ENCODE results near the gene EME1. TPM values are rescaled to one million over a fixed set of nuclear protein-coding genes. Genes with fewer than 3 reads are reported as not detected.
"Not testable (repeated sequence)": the region's sequence is repeated elsewhere in the genome, so short reads cannot be mapped to it uniquely, and the experiment has no call there.

EME1 gene, protein sequence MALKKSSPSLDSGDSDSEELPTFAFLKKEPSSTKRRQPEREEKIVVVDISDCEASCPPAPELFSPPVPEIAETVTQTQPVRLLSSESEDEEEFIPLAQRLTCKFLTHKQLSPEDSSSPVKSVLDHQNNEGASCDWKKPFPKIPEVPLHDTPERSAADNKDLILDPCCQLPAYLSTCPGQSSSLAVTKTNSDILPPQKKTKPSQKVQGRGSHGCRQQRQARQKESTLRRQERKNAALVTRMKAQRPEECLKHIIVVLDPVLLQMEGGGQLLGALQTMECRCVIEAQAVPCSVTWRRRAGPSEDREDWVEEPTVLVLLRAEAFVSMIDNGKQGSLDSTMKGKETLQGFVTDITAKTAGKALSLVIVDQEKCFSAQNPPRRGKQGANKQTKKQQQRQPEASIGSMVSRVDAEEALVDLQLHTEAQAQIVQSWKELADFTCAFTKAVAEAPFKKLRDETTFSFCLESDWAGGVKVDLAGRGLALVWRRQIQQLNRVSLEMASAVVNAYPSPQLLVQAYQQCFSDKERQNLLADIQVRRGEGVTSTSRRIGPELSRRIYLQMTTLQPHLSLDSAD
- 10 to 100 TPM; 34.0 to 40.8 TPM for total RNA-seq

DNA sequence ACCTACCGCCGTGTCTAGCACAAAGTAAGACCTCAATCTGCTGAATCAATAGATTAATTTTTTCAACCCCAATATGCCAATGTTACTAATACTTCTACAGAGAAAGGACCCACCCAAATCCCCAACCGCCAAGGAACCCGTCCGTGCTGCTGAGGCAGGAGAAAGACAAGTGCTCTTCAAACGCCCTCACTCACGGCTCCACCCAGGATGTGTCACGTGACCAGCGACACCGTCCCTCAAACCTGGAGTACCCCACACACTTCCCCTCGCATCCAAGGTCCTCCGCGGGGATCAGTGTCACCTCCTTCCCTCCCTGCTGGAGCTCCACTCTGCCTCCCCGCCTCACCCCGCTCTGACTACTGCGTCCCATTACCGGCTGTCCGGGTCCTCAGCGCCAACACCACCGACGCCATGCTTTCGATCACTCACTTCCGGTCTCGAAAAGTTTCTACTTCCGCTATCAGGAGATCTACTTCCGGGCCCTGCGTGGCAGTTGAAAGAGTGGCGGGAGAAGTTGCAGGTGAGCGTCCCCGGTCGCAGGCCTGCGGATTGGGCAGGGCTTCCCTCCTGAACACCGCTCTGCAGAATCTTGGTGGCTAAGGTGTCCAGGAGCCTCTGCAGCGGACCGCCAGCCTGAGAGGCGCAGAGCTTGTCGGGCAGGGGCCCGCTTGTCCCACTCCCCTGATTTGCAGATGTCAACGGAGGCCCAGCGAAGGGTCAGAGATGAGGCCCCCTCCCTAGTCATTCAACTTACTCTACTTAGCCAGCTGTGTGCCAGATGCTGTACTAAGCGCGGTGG, at the start of gene EME1, which contains the start of gene MRPL27:
TSS of gene EME1 (plus strand) at position 472 of the 799 bp plus-strand sequence. CDS start 1,980 bp downstream, outside the sequence.
TSS of gene MRPL27 (minus strand) at position 427 of the 799 bp plus-strand sequence. CDS start at position 413, 14 bp downstream.
- peak; percentile 93 for DNase-seq
- no peaks in the 10 kb centered on the region for H3K9me3 Mint-ChIP-seq (ENCODE audit: low read depth)
- H3K27ac Mint-ChIP-seq, result peak within 1 kb of the TSS; percentile 99
- peaks cover 34% of the 10 kb centered on the region for H3K4me1 Mint-ChIP-seq
- H3K4me3 Mint-ChIP-seq, result peak within 1 kb of the TSS; percentile 94
- peak; percentile 94 for ATAC-seq
- peaks cover 37% of the 10 kb centered on the region for H3K36me3 Mint-ChIP-seq
- H3K27me3 Mint-ChIP-seq, result no peaks in the 10 kb centered on the region
- CTCF ChIA-PET, result interaction anchor here (0.6 to 7.8 kb wide), 8 partner anchors 9 to 173 kb away, joined by 3 to 64 read pairs (median 4); partner anchors contain the start of gene LRRC59

DNA sequence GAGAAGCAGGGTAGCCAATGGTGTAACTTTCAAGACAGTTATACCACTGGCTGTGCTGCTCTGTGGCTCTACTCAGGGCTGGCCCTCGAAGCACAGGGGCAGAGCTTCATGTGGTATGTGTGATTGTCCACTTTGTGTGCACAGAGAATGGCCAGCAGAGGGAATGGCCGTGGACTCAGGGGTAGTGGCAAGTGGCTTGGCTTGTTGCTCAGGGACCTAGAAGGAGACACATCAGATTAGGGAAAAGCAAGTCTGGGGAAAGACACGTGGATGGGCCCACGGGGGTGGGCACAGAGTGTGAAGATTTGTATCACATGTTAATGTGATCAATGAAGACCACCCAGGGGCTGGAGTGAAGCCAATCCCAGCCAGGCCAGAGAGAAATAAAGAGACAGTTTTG, 47.1 kb upstream of the EME1 start:
- Mint-ChIP-seq H3K36me3 (no peaks in the 10 kb centered on the region), H3K4me3 (no peak overlapping the region), H3K4me1 (peaks cover 10% of the 10 kb centered on the region), H3K9me3 (ENCODE audit: low read depth) (no peaks in the 10 kb centered on the region), H3K27me3 (no peaks in the 10 kb centered on the region), H3K27ac (no peak overlapping the region)
- ATAC-seq (no peak), DNase-seq (no peak)
- CTCF ChIA-PET, result interaction anchor here (1.7 kb wide), 1 partner anchor 36 kb away, joined by 5 read pairs; no protein-coding TSS in a partner anchor

DNA sequence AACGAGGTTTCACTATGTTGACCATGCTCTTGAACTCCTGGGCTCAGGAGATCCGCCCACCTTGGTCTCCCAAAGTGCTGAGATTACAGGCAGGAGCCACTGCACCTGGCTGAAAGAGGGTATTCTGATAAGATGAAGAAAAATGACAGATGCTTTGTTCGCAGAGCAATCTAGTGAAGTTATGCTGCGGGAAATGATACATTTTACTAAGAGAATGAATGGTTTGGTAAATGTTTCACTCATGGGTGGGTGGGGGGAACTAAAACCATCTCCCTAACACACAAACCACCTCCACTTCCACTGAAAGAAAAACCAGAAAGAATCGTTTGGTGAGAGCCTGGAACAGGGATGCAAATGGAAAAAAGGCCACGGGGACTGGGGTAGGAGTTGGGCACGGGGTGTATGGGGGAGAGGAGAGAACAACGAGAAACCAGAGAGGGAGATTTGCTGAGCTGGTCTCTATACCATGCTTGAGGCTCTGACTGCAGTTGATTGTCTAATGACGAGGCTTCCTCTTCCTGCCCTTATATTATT, 46.1 kb upstream of the EME1 start:
- Mint-ChIP-seq H3K9me3 (ENCODE audit: low read depth) (no peaks in the 10 kb centered on the region), H3K27me3 (no peaks in the 10 kb centered on the region), H3K4me3 (no peak overlapping the region), H3K36me3 (no peaks in the 10 kb centered on the region), H3K4me1 (peaks cover 18% of the 10 kb centered on the region), H3K27ac (peak overlapping the region; percentile 38)
- CTCF ChIA-PET, result no interaction called here
- DNase-seq, result no peak
- peak; percentile 40 for ATAC-seq

DNA sequence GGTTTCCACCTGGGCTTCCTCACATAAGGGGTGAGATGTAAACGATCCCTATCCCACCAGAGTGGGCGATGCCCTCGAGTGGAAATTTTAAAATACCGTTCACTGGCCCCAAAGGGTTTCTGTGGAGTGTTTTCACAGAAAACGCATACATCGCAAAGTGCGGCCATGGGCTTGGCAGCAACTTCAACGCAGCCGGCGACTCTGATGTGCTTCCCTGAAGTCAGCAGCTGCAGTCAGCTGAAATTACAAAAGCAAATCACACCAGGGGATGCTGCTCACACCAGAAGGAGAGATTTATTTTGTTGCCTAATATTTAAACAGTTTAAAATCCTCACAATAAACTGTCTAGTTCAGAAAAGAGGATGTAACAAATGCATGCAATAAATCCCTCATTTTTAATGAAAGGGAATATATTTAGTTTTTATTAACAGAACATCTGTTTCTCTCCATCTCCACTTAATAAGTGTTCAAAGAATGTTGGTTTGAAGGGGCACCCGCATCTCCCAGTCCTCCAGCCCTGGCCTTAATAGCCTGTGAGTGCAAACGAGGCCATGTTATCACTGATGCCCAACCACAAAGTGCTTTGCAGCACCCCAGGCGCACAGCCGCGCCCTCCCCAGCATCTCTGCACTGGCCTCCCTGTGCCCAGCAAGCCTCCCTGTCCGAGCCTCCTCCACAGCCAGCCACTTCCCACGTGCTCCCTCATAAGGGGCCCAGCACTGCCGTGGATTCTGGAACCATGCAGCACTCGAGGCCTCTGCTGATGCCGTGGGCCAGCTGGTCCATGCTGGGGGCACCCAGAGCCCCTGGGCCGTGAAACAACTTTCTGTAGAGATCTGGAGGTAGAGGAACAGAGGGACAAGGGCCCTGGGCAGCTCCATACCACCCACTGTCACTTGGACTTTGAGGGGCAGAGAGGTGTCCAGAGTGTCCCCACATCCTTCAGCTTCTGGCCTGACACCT, 44.4 kb upstream of the EME1 start:
- DNase-seq, result no peak
- Mint-ChIP-seq H3K36me3 (no peaks in the 10 kb centered on the region), H3K27me3 (no peaks in the 10 kb centered on the region), H3K4me3 (no peak overlapping the region), H3K9me3 (ENCODE audit: low read depth) (no peaks in the 10 kb centered on the region), H3K27ac (no peak overlapping the region), H3K4me1 (peaks cover 30% of the 10 kb centered on the region)
- ATAC-seq, result no peak
- CTCF ChIA-PET, result interaction anchor here (1.5 kb wide), 1 partner anchor 69 kb away, joined by 4 read pairs; the partner anchor contains the start of gene LRRC59

DNA sequence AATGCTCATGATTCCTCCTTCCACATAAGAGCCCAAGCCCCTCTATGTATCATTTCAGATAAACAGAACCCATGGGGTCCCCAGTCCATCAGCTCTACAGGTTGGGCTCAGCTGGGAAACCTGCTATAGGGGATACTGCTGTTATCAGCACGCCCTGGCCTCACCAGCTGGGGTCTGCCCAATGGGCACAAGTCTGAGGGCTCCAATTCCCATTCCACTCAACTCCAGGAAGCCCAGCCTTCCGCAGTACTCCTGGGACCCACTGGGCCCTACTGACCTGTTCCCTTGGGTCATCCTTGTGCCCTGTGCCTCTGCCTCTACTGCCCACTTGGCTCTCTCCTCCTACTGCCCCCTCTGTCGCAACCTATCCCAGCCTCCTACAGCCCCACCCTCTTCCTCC, 43.3 kb upstream of the EME1 start:
- no peak overlapping the region for H3K4me3 Mint-ChIP-seq
- no peaks in the 10 kb centered on the region for H3K27me3 Mint-ChIP-seq
- CTCF ChIA-PET, result interaction anchor here (1.5 to 1.8 kb wide), 2 partner anchors 68 to 129 kb away, joined by 4 to 7 read pairs; partner anchors contain the start of gene LRRC59
- ATAC-seq (no peak), DNase-seq (no peak)
- peaks cover 35% of the 10 kb centered on the region for H3K4me1 Mint-ChIP-seq
- H3K36me3 Mint-ChIP-seq, result no peaks in the 10 kb centered on the region
- no peaks in the 10 kb centered on the region for H3K9me3 Mint-ChIP-seq (ENCODE audit: low read depth)
- H3K27ac Mint-ChIP-seq, result no peak overlapping the region

DNA sequence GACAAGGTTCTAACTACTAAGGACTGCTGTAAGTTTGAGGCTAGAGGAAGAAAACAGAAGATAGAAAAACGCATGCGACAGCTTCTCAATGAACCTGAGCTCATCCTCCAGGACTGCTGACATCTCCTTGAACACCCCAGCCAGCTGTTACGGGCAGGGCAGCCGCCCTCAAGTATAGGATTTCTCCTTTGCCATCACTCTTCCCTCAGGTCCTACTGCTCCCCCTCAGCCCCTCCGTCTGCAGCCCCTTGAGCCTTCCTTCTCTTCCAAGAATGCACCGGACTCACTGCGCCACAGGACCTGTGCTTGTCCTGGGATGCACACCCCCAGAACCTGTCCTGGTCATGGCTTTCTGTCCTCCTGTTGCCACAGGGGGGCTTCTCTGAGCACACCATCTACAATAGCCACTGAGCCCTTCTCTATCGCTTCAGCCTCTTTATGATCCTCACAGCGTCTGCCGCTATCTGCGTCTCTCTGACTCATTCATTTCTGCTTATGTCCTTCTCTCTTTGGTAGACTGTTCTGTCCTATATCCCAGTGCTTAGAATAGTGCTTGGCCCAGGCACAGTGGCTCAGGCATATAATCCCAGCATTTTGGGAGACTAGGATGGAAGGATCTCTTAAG, 42.8 kb upstream of the EME1 start:
- Mint-ChIP-seq H3K4me3 (no peak overlapping the region), H3K4me1 (peaks cover 35% of the 10 kb centered on the region), H3K9me3 (ENCODE audit: low read depth) (no peaks in the 10 kb centered on the region), H3K27ac (no peak overlapping the region), H3K36me3 (no peaks in the 10 kb centered on the region), H3K27me3 (no peaks in the 10 kb centered on the region)
- DNase-seq (no peak), ATAC-seq (no peak)
- CTCF ChIA-PET, result interaction anchor here (0.6 to 2.0 kb wide), 4 partner anchors 32 to 130 kb away, joined by 3 to 7 read pairs (median 4); partner anchors contain the start of gene LRRC59

DNA sequence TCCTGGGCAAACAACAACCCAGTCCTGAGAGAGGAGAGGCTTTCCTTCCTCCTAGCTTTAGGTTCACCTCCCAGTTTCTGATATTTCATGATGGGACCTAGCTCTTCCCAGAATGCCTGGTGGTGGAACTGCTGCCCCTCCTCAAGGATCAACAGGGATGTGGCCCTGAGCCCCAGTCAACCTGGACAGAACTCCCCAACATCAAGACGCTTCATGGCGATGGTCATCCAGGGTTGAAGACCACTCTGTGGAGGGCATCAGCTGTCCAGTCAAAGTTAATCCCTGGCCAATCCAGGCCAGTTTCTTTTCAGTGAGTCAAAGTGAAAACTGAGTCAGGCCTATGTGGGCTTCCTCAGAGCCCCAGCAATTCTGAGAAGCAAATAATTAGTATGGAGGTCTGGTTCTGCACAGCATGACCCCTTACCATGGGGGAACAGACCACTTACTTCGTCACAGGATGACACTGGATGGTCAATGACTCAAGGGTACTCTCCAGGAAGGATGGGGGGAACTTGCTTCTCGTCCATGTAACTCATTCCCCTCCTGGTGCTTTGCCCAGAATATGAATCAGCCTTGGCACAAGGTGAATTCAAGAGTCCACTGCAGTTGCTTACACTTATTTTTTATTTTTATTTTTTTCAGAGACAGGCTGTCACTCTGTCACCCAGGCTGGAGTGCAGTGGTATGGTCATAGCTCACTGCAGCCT, 41.8 kb upstream of the EME1 start:
- no peak overlapping the region for H3K4me3 Mint-ChIP-seq
- CTCF ChIA-PET, result interaction anchor here (0.6 to 2.0 kb wide), 3 partner anchors 31 to 131 kb away, joined by 3 to 7 read pairs (median 4); no protein-coding TSS in a partner anchor
- no peaks in the 10 kb centered on the region for H3K9me3 Mint-ChIP-seq (ENCODE audit: low read depth)
- H3K27ac Mint-ChIP-seq, result no peak overlapping the region
- DNase-seq (no peak), ATAC-seq (peak; percentile 45)
- no peaks in the 10 kb centered on the region for H3K27me3 Mint-ChIP-seq
- peaks cover 31% of the 10 kb centered on the region for H3K4me1 Mint-ChIP-seq
- H3K36me3 Mint-ChIP-seq, result no peaks in the 10 kb centered on the region

DNA sequence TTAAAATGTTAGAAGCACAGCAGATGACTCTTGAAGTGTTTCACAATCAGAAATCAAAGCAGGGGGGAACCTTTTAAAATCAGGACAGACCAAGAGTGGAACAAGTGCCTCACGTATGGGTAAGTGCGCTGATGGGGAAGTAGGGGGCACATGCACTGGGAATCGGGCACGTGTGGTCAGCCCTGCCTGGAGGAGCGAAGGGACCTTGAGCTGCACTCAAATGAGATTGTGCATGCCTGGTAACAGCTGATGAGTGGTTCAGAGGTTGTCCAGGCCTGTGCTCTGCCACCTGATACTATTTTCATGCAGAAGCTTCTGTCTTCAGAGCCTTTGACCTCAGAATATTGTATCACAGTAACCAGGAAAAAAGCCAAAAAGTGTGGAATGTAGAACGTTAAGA, 40.8 kb upstream of the EME1 start:
- H3K27me3 Mint-ChIP-seq, result no peaks in the 10 kb centered on the region
- H3K4me1 Mint-ChIP-seq, result peaks cover 25% of the 10 kb centered on the region
- no peak overlapping the region for H3K27ac Mint-ChIP-seq
- no peak for DNase-seq
- no peaks in the 10 kb centered on the region for H3K36me3 Mint-ChIP-seq
- no peak for ATAC-seq
- CTCF ChIA-PET, result interaction anchor here (0.9 to 2.0 kb wide), 4 partner anchors 10 to 132 kb away, joined by 4 to 6 read pairs (median 4); no protein-coding TSS in a partner anchor
- no peaks in the 10 kb centered on the region for H3K9me3 Mint-ChIP-seq (ENCODE audit: low read depth)
- no peak overlapping the region for H3K4me3 Mint-ChIP-seq

DNA sequence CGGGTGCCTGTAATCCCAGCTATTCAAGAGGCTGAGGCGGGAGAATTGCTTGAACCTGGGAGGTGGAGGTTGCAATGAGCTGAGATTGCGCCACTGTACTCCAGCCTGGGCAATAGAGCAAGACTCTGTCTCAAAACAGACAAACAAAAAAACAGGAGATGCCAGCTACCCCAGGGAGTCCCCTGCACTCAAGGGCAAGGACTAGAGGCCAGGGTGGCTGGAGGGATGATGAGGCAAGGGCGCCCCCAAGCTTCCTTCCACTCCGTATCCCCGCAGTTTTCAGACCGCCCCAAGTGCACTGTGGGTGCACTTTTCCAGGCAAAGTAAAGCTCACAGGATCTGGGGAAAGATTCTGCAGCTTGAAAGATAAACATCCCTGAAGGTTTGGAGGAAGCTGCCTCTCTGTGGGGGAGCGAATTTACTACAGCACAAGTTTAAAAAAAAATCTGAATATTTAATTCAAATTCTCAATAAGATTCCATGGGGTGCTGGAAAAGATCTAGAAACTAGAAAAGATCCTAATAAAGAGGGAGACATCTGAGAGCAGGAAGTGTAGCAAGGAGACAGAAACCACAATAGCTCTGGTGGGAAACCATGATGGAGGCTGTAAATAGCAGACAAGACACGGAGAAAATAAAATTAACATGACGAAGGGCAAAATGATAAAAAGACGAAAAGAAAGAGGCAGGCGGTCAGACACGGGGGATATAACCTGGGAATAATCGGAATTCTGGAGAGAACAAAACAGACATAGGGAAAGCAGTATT, 39.6 kb upstream of the EME1 start:
- Mint-ChIP-seq H3K27ac (peak overlapping the region; percentile 57), H3K4me1 (peaks cover 25% of the 10 kb centered on the region), H3K4me3 (peak overlapping the region; percentile 47)
- DNase-seq; H3K9me3 Mint-ChIP-seq (ENCODE audit: low read depth); H3K27me3 Mint-ChIP-seq; H3K36me3 Mint-ChIP-seq: not testable (repeated sequence)
- CTCF ChIA-PET, result interaction anchor here (0.5 to 3.3 kb wide), 10 partner anchors 8 to 551 kb away, joined by 3 to 18 read pairs (median 4); partner anchors contain the start of genes COL1A1, LRRC59 and TMEM92
- peak; percentile 47 for ATAC-seq

DNA sequence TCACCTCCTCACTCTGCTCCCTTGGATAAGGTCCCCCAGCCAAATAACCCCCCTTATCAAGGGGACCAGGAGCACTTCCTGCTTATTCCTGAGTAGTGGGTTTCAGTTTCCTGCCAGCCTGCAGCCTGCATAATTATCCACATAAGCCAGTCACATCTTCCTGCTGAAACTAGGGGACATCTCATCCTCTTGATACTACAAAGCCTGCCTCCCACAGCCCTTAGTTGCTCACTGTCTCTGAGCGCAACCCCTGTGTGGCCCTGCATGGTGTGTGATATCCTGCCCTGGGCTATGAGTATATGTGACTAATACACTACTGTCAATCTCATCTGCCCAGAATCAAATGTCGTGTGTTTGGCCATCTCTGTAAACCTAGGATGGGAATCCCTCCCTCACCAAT, 35.1 kb upstream of the EME1 start:
- DNase-seq (no peak), ATAC-seq (no peak)
- H3K9me3 Mint-ChIP-seq (ENCODE audit: low read depth), result peaks cover 9% of the 10 kb centered on the region
- no peak overlapping the region for H3K27ac Mint-ChIP-seq
- no peak overlapping the region for H3K4me3 Mint-ChIP-seq
- peaks cover 4% of the 10 kb centered on the region for H3K27me3 Mint-ChIP-seq
- H3K36me3 Mint-ChIP-seq, result peaks cover 3% of the 10 kb centered on the region
- peaks cover 10% of the 10 kb centered on the region for H3K4me1 Mint-ChIP-seq
- CTCF ChIA-PET, result interaction anchor here (1.1 to 1.5 kb wide), 3 partner anchors 24 to 138 kb away, joined by 3 to 6 read pairs (median 4); no protein-coding TSS in a partner anchor
